Thyroid gland (tissue), 4 donors: ENCODE data around the gene PLB1.

Source experiments
- CTCF ChIP-seq, 6 experiments: fragments of 200-600 bp in 3 of 6; fragments of 450-650 bp in 3 of 6; sonication (generic) in 3 of 6; IDR thresholded peaks; one replicate each; pipeline ENCODE4 v1.5.1; 2016 to 2019; ENCODE audit warnings: antibody characterized with exemption in 6 of 6, mild to moderate bottlenecking in 2 of 6, inconsistent platforms in 1 of 6, moderate library complexity in 1 of 6
- POLR2A ChIP-seq, 2 donors: fragments of 450-650 bp; IDR thresholded peaks; one replicate each; pipeline ENCODE4 v1.6.1; 2017; ENCODE audit warnings: antibody characterized with exemption in 2 of 2, mild to moderate bottlenecking in 2 of 2, moderate library complexity in 1 of 2

- TF ChIP-seq POLR2A (IDR thresholded peaks at IDR 0.05) (no peak), CTCF (IDR thresholded peaks at IDR 0.05) (no peak)
Observed at GRCh38 chr2:28640908-28641300, 145.0 kb downstream of the PLB1 start.
